Heart right ventricle (tissue), 16 donors: ENCODE results near the gene CHMP4A. TPM values are rescaled to one million over a fixed set of nuclear protein-coding genes. Genes with fewer than 3 reads are reported as not detected.
"Not testable (repeated sequence)": the region's sequence is repeated elsewhere in the genome, so short reads cannot be mapped to it uniquely, and the experiment has no call there.

Experiments
- ATAC-seq, 8 donors: fragments of 200-7000 bp; cut with Tn5 transposase; one replicate each; pipeline ENCODE4 v1.9.1; 2020; ENCODE audit warnings: mild to moderate bottlenecking in 8 of 8, moderate library complexity in 8 of 8, moderate number of reproducible peaks in 1 of 8
- DNase-seq, 2 donors: peaks; one replicate each; pipeline ENCODE4 v3.0.0-alpha.2; 2020
- H3K27ac ChIP-seq, 10 donors: fragments of 200-600 bp; sonication (generic) in 2 of 10; one replicate each; pipeline versions ENCODE4 v1.5.0 to v1.8.0; 2020 to 2022; ENCODE audit warnings: mild to moderate bottlenecking in 3 of 10
- H3K27me3 ChIP-seq, 7 donors: fragments of 200-600 bp; one replicate each; pipeline ENCODE4 v1.8.0; 2021 to 2022; ENCODE audit warnings: mild to moderate bottlenecking in 2 of 7
- H3K36me3 ChIP-seq, 9 donors: fragments of 200-600 bp; sonication (generic) in 1 of 9; one replicate each; pipeline versions ENCODE4 v1.5.0 to v1.8.0; 2020 to 2022; ENCODE audit warnings: mild to moderate bottlenecking in 2 of 9
- H3K4me1 ChIP-seq, 9 donors: fragments of 200-600 bp; sonication (generic) in 1 of 9; one replicate each; pipeline versions ENCODE4 v1.5.0 to v1.8.0; 2020 to 2022; ENCODE audit warnings: mild to moderate bottlenecking in 4 of 9
- H3K4me3 ChIP-seq, 10 donors: fragments of 200-600 bp; sonication (generic) in 2 of 10; one replicate each; pipeline versions ENCODE4 v1.5.0 to v1.8.0; 2020 to 2022; ENCODE audit warnings: mild to moderate bottlenecking in 7 of 10, moderate library complexity in 2 of 10
- H3K9me3 ChIP-seq, 11 donors: fragments of 200-600 bp in 10 of 11; sonication (generic) in 2 of 11; one replicate each; pipeline versions ENCODE4 v1.5.0 to v1.8.0; 2013 to 2022; ENCODE audit warnings: mild to moderate bottlenecking in 2 of 11, control low read depth in 1 of 11, moderate library complexity in 1 of 11
- WGBS, 2 donors: extraction: QIAGEN DNeasy Blood & Tissue Kit; methylation state at CpG; one replicate each; pipeline ENCODE4 v1.1.7; 2013; ENCODE audit warnings: inconsistent platforms in 1 of 2; 5-methylcytosine and 5-hydroxymethylcytosine counted together
- intact Hi-C, 10 donors: fragments of 100-400 bp; cut with DNase I; formaldehyde crosslinking; loops; one replicate each; pipeline versions ENCODE4 v1.11.1 to v1.14.2; 2022
- polyA plus RNA-seq, 2 donors: library from polyadenylated mRNA; stranded (reverse); fragments of 200-250 nt; gene quantifications; one replicate each; pipeline ENCODE4 v1.2.3, GENCODE V29; 2013
- total RNA-seq, 10 donors: library from RNA; stranded (reverse); fragmentation: NEBNext Ultra II Directional in 3 of 10; extraction: Animal tissue kit (Norgen Biotek cat#: 25700) in 3 of 10; gene quantifications; one replicate each; pipeline versions ENCODE4 v1.2.1 to v1.2.4, GENCODE V29; 2021 to 2023
- TF ChIP-seq, protein P1 (sequence below), 9 donors: fragments of 200-600 bp; sonication (generic) in 2 of 9; IDR thresholded peaks; one replicate each; pipeline versions ENCODE4 v1.5.0 to v1.8.0; 2021 to 2022; ENCODE audit warnings: antibody characterized with exemption in 9 of 9, mild to moderate bottlenecking in 5 of 9, moderate library complexity in 1 of 9
- donor health status: Arrhythmogenic right ventricular cardiomyopathy.
- donor health status: ischemic (EF 13 %, LVEDD 7.1; RV severe dilation, severe dysfunction).
- donor health status: healthy with polysubstance abuse.
- donor health status: DM: no; HTN: yes; CAD: no.
- donor health status: DM: no; HTN: no; CAD: no.
- donor health status: ischemic (EF 25% LVEDD 6.9; RV normal size, moderate dysfunction).
- donor health status: ischemic (EF 25% LVEDD 5.7; RV mildly dilated, moderate dysfunction).
- donor health status: healthy.
- donor health status: DM: yes; HTN: yes; CAD: no.
- donor health status: Ischemic cardiomyopathy.
- donor health status: ischemic (EF 35%, LVEDD 5.7; RV mildly dilated, moderate dysfunction).
- donor health status: nonischemic (EF 11% LVEDD 7.7; RV severe dilation, severe dysfunction).
- donor health status: DM: yes; HTN: yes; CAD: no.
- donor health status: PGD.
- donor health status: ischemic (EF 29% LVEDD 5.4; RV normal size, mild dysfunction).
- donor health status: nonischemic (EF 23%, LVEDD 6.1; RV moderate dilation, normal function).

The CHMP4A gene
- total and polyA plus RNA-seq, 12 donors, result 23.4 to 80.8 (median 30.3) TPM

DNA sequence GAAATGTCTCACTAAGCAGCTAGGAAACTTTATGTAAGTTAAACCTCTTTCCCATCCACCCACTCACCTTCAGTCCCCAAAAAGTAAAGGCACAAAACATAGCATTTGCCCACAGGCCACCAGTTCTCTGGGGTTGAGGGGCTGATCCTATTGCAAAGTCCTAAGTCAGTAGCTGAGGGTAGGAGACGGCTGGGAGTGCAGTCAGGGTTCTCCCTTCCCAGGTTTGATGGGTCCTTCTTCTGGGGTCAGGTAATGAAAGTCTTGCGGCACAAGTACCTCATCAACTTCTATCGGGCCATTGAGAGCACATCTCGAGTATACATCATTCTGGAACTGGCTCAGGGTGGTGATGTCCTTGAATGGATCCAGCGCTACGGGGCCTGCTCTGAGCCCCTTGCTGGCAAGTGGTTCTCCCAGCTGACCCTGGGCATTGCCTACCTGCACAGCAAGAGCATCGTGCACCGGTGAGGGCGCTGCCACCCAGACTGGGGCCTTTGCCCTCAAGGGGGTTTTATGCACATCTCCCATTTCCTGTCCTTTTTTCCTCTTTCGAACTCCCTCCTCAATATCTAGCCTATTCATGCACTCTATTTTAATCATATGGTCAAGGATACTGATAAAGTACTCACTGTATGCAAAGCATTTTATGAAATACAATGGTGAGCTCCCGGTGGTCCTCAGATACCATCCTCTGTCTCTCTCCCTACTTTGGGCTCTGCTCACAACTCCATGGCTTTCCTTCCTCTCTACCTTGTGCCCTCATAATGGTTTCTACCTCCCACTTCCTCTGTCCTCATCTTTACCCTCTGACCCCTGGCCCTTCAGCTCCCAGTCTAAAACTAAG, 6.8 kb downstream of the CHMP4A start:
- peaks cover 0 to 90% (median 35%) of the 10 kb centered on the region in 9 donors for H3K36me3 ChIP-seq
- no peaks in the 10 kb centered on the region for H3K9me3 ChIP-seq
- H3K27ac ChIP-seq, result no peak overlapping the region
- H3K4me3 ChIP-seq, result no peak overlapping the region
- ATAC-seq, result no peak
- 97 to 99% methylated on average over 11 of the region's 11 CpGs for WGBS, 2 donors
- H3K4me1 ChIP-seq, result peaks cover 0 to 4% (median 0%) of the 10 kb centered on the region in 9 donors
- TF ChIP-seq, protein P1, sequence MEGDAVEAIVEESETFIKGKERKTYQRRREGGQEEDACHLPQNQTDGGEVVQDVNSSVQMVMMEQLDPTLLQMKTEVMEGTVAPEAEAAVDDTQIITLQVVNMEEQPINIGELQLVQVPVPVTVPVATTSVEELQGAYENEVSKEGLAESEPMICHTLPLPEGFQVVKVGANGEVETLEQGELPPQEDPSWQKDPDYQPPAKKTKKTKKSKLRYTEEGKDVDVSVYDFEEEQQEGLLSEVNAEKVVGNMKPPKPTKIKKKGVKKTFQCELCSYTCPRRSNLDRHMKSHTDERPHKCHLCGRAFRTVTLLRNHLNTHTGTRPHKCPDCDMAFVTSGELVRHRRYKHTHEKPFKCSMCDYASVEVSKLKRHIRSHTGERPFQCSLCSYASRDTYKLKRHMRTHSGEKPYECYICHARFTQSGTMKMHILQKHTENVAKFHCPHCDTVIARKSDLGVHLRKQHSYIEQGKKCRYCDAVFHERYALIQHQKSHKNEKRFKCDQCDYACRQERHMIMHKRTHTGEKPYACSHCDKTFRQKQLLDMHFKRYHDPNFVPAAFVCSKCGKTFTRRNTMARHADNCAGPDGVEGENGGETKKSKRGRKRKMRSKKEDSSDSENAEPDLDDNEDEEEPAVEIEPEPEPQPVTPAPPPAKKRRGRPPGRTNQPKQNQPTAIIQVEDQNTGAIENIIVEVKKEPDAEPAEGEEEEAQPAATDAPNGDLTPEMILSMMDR (IDR thresholded peaks at IDR 0.05), result no peak
- DNase-seq, result no peak
- intact Hi-C loops, result no loop called here
- no peaks in the 10 kb centered on the region for H3K27me3 ChIP-seq

- peaks cover 0 to under 1% (median 0%) of the 10 kb centered on the region in 9 donors for H3K4me1 ChIP-seq
- ATAC-seq (no peak), DNase-seq (no peak)
- no peak overlapping the region for H3K27ac ChIP-seq
- H3K36me3 ChIP-seq, result peaks cover 0 to 85% (median 29%) of the 10 kb centered on the region in 9 donors
- no peaks in the 10 kb centered on the region for H3K9me3 ChIP-seq
- H3K27me3 ChIP-seq, result no peaks in the 10 kb centered on the region
- intact Hi-C loops, result no loop called here
- H3K4me3 ChIP-seq, result no peak overlapping the region
- 95 to 96% methylated on average over 7 of the region's 7 CpGs for WGBS, 2 donors
- TF ChIP-seq, protein P1 (IDR thresholded peaks at IDR 0.05), result no peak
Observed at GRCh38 chr14:24204163-24205146, 8.8 kb downstream of the CHMP4A start.

DNA sequence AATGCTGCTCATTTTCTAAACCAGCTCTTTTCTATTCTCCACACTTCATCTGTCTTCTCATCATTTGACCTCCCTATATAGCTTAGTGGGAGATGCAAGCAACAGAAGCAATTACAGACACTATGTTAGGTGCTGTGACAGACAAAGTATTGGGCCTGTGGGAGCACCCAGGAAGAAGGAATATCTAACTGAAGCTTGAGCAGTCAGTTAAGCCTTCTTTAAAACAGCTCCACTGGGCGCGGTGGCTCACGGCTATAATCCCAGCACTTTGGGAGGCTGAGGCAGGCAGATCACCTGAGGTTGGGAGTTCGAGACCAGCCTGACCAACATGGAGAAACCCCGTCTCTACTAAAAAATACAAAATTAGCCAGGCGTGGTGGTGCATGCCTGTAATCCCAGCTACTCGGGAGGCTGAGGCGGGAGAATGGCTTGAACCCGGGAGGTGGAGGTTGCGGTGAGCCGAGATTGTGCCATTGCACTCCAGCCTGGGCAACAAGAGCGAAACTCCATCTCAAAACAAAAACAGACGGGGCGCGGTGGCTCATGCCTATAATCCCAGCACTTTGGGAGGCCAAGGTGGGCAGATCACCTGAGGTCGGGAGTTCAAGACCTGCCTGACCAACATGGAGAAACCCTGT, 9.9 kb downstream of the CHMP4A start:
- intact Hi-C loops, ATAC-seq, H3K9me3 ChIP-seq, H3K27ac ChIP-seq, H3K27me3 ChIP-seq, DNase-seq, H3K4me3 ChIP-seq: not testable (repeated sequence)
- H3K4me1 ChIP-seq, result peaks cover 0 to 11% (median 0%) of the 10 kb centered on the region in 9 donors
- WGBS, 2 donors, result 97 to 98% methylated on average over 15 to 16 of the region's 16 CpGs
- H3K36me3 ChIP-seq, result peaks cover 0 to 77% (median 29%) of the 10 kb centered on the region in 9 donors

DNA sequence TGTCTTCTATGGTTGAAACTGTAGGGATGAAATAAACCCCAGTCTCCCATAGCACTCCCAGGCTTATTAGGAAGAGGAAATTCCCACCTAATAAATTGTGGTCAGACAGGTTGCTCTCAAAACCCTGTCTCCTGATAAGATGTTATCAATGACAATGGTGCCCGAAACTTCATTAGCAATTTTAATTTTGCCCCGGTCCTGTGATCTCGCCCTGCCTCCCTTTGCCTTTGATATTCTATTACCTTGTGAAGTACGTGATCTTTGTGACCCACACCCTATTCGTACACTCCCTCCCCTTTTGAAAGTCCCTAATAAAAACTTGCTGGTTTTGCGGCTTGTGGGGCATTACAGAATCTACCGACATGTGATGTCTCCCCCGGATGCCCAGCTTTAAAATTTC, 10.8 kb downstream of the CHMP4A start:
- ATAC-seq, intact Hi-C loops, H3K9me3 ChIP-seq, H3K27ac ChIP-seq, DNase-seq, H3K27me3 ChIP-seq, H3K4me3 ChIP-seq: not testable (repeated sequence)
- 90 to 91% methylated on average over 8 of the region's 8 CpGs for WGBS, 2 donors
- Histone ChIP-seq H3K4me1 (peaks cover 0 to 12% (median 4%) of the 10 kb centered on the region in 9 donors), H3K36me3 (peaks cover 0 to 68% (median 21%) of the 10 kb centered on the region in 9 donors)
